ENCODE results near the gene TBCE.
"Not testable (repeated sequence)": the region's sequence is repeated elsewhere in the genome, so short reads cannot be mapped to it uniquely, and the experiment has no call there.

Gene TBCE

GRCh38 chr1:235457856-235458255, 90.6 kb downstream of the TBCE start:
- not testable (repeated sequence) for DNase-seq

GRCh38 chr1:235460770-235461169, 93.5 kb downstream of the TBCE start:
- no peak for DNase-seq

- no peak for DNase-seq
Measured at GRCh38 chr1:235461954-235462353, 94.7 kb downstream of the TBCE start.

- DNase-seq: not testable (repeated sequence)
Measured at GRCh38 chr1:235462832-235463231, 95.6 kb downstream of the TBCE start.

- no peak for DNase-seq
Measured at GRCh38 chr1:235465066-235465465, 97.8 kb downstream of the TBCE start.

- no peak for DNase-seq
Measured at GRCh38 chr1:235468004-235468403, 100.8 kb downstream of the TBCE start.

- DNase-seq: no peak
Measured at GRCh38 chr1:235468970-235469369, 101.7 kb downstream of the TBCE start.

- not testable (repeated sequence) for DNase-seq
Measured at GRCh38 chr1:235469897-235470296, 102.7 kb downstream of the TBCE start.

GRCh38 chr1:235470741-235471439, 103.7 kb downstream of the TBCE start:
- DNase-seq: no peak

- DNase-seq: no peak
Measured at GRCh38 chr1:235473806-235474205, 106.6 kb downstream of the TBCE start.

GRCh38 chr1:235483090-235483489, 115.9 kb downstream of the TBCE start:
- DNase-seq: no peak

GRCh38 chr1:235485558-235485957, 118.3 kb downstream of the TBCE start:
- no peak for DNase-seq

- no peak for DNase-seq
Measured at GRCh38 chr1:235486321-235486720, 119.1 kb downstream of the TBCE start.

GRCh38 chr1:235491644-235492043, 124.4 kb downstream of the TBCE start:
- DNase-seq: no peak

GRCh38 chr1:235494531-235494930, 127.3 kb downstream of the TBCE start:
- DNase-seq: no peak

- DNase-seq: no peak
Measured at GRCh38 chr1:235495030-235495429, 127.8 kb downstream of the TBCE start.

GRCh38 chr1:235495551-235495950, 128.3 kb downstream of the TBCE start:
- DNase-seq: no peak

GRCh38 chr1:235500971-235501540, 133.8 kb downstream of the TBCE start:
- no peak for DNase-seq

Measured in NCI-H146 (cell line).